Liver (tissue), 3 donors: Measurements from ENCODE around the gene LRRTM4.

ENCODE experiments used
- NR2F2 ChIP-seq: IDR thresholded peaks from 2 replicates; pipeline ENCODE4 v1.6.1; 2016; ENCODE audit warnings: antibody characterized with exemption
- RAD21 ChIP-seq, 2 donors: IDR thresholded peaks; 2 replicates each; pipeline ENCODE4 v1.6.1; 2016; ENCODE audit warnings: antibody characterized with exemption in 2 of 2, mild to moderate bottlenecking in 2 of 2
- TF ChIP-seq, protein P1 (sequence below): fragments of 150-350 bp; IDR thresholded peaks from 2 replicates; pipeline ENCODE4 v1.5.1; 2017; ENCODE audit warnings: improper control_type of control experiment, low read depth, low read length; ENCODE audit not compliant: missing input control
- TF ChIP-seq, protein P2 (sequence below): IDR thresholded peaks from 2 replicates; pipeline ENCODE4 v1.6.1; 2016; ENCODE audit warnings: antibody characterized with exemption
- TF ChIP-seq, protein P3 (sequence below): IDR thresholded peaks from 2 replicates; pipeline ENCODE4 v1.6.1; 2016; ENCODE audit warnings: antibody characterized with exemption, mild to moderate bottlenecking
- donor health status: healthy.
- donor health status: healthy.

DNA sequence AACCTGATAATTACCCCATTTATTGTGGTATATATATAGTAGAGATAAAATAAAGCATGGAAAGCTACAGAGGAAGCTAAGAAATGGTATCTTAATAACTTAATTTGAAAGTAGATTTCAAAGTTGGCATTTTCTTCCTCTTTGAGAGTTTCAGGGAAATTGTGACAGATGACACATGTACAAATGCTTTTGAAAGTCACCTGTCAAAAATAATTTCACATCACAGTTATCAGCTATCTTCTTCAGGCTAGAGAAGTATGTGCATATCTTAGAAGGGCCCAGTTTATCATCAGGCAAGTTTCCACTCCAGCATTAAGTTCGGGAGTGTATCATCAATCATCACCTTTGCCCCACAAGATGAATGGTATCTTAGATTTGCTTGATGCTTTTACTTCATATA, 457.9 kb downstream of the LRRTM4 start:
- TF ChIP-seq, protein P1, sequence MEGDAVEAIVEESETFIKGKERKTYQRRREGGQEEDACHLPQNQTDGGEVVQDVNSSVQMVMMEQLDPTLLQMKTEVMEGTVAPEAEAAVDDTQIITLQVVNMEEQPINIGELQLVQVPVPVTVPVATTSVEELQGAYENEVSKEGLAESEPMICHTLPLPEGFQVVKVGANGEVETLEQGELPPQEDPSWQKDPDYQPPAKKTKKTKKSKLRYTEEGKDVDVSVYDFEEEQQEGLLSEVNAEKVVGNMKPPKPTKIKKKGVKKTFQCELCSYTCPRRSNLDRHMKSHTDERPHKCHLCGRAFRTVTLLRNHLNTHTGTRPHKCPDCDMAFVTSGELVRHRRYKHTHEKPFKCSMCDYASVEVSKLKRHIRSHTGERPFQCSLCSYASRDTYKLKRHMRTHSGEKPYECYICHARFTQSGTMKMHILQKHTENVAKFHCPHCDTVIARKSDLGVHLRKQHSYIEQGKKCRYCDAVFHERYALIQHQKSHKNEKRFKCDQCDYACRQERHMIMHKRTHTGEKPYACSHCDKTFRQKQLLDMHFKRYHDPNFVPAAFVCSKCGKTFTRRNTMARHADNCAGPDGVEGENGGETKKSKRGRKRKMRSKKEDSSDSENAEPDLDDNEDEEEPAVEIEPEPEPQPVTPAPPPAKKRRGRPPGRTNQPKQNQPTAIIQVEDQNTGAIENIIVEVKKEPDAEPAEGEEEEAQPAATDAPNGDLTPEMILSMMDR = no peak
- TF ChIP-seq, protein P2, sequence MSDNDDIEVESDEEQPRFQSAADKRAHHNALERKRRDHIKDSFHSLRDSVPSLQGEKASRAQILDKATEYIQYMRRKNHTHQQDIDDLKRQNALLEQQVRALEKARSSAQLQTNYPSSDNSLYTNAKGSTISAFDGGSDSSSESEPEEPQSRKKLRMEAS = no peak
- TF ChIP-seq, protein P3, sequence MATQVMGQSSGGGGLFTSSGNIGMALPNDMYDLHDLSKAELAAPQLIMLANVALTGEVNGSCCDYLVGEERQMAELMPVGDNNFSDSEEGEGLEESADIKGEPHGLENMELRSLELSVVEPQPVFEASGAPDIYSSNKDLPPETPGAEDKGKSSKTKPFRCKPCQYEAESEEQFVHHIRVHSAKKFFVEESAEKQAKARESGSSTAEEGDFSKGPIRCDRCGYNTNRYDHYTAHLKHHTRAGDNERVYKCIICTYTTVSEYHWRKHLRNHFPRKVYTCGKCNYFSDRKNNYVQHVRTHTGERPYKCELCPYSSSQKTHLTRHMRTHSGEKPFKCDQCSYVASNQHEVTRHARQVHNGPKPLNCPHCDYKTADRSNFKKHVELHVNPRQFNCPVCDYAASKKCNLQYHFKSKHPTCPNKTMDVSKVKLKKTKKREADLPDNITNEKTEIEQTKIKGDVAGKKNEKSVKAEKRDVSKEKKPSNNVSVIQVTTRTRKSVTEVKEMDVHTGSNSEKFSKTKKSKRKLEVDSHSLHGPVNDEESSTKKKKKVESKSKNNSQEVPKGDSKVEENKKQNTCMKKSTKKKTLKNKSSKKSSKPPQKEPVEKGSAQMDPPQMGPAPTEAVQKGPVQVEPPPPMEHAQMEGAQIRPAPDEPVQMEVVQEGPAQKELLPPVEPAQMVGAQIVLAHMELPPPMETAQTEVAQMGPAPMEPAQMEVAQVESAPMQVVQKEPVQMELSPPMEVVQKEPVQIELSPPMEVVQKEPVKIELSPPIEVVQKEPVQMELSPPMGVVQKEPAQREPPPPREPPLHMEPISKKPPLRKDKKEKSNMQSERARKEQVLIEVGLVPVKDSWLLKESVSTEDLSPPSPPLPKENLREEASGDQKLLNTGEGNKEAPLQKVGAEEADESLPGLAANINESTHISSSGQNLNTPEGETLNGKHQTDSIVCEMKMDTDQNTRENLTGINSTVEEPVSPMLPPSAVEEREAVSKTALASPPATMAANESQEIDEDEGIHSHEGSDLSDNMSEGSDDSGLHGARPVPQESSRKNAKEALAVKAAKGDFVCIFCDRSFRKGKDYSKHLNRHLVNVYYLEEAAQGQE = no peak
- TF ChIP-seq RAD21 (IDR thresholded peaks at IDR 0.05) (no peak), NR2F2 (no peak)
